Fibroblast of the conjunctiva (primary cell): ENCODE results near the gene FMO3.

ENCODE experiments used
- DNase-seq: peaks from one replicate; pipeline ENCODE4 v3.0.0-alpha.2; 2010; ENCODE audit warnings: low read depth

FMO3 gene

DNA sequence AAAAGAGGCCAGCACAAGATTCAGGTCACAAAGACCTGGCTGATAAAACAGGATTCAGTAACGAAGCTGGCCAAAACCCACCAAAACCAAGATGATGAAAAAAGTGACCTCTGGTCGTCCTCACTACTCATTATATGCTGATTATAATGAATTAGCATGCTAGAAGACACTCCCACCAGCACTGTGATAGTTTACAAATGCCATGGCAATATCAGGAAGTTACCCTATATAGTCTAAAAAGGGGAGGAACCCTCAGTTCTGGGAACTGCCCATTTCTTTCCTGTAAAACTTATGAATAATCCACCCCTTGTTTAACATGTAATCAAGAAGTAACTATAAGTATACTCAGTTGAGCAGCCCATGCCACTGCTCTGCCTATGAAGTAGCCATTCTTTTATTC lies 68.4 kb downstream of the FMO3 start:
- DNase-seq, result no peak

- DNase-seq, result no peak
Measured at GRCh38 chr1:171160211-171160610, 69.5 kb downstream of the FMO3 start.

- no peak for DNase-seq
Measured at GRCh38 chr1:171160639-171161354, 70.1 kb downstream of the FMO3 start.

DNA sequence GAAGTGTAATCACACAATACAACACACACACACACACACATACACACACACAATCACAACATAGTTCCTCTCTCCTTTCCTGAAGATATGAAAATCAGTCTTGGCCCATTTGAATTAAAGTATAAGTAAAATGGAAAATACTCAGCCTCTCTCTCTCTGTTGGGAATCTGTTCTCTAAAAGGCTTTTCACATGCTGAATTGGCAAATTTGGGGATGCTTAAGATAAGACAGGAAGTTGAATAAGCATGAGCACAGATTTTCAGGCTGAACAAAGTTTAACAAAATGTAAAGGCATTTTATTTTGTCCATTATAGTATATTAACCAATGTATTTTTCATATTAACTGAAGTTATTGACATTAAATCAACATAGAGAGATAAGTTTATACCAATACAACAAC lies 70.7 kb downstream of the FMO3 start:
- no peak for DNase-seq

GRCh38 chr1:171166361-171166760 lies 75.7 kb downstream of the FMO3 start:
- no peak for DNase-seq
